Measurements from ENCODE around the gene XPO1. TPM values are rescaled to one million over a fixed set of nuclear protein-coding genes. Genes with fewer than 3 reads are reported as not detected.

The XPO1 gene
- total RNA-seq, 4 donors from 2014 or later, result 60.3 to 130 (median 78.0) TPM

DNA sequence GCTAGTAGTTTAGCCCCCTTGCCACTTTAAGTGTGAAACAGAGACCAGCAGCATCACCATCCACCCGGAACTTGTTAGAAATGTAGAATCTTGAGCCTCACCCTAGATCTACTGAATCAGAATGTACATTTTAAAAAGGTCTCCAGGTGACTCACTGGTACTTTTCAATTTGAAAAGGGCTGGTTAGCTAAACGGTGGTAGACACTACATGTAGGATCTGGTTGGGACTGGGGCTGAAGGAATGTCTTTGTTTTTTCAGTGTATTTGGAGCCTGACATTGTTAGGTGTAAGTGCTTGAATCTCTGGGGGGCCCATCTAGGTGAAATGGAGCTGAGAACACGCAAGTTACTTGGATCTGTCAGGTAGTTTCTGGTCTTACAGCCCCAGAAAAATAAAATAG, 44.0 kb upstream of the XPO1 start:
- no peak for DNase-seq
- Histone ChIP-seq H3K36me3 (no peaks in the 10 kb centered on the region), H3K9me3 (no peaks in the 10 kb centered on the region), H3K27me3 (no peaks in the 10 kb centered on the region), H3K4me3 (no peak overlapping the region), H3K4me1 (no peaks in the 10 kb centered on the region), H3K27ac (no peak overlapping the region)
- intact Hi-C loops (cut with DNase I; ENCODE audit: low total_unique reads) (no loop called here), in situ Hi-C loops (cut with MboI; ENCODE audit: low pct_ligation_motif_present in 1 of 4, low pct_unique_long_range_greater_than_20kb in 1 of 4, low sequenced_read_pairs in 3 of 4) (no loop called here)
- no peak for TF ChIP-seq POLR2A (IDR thresholded peaks at IDR 0.05)
- TF ChIP-seq, protein P1, sequence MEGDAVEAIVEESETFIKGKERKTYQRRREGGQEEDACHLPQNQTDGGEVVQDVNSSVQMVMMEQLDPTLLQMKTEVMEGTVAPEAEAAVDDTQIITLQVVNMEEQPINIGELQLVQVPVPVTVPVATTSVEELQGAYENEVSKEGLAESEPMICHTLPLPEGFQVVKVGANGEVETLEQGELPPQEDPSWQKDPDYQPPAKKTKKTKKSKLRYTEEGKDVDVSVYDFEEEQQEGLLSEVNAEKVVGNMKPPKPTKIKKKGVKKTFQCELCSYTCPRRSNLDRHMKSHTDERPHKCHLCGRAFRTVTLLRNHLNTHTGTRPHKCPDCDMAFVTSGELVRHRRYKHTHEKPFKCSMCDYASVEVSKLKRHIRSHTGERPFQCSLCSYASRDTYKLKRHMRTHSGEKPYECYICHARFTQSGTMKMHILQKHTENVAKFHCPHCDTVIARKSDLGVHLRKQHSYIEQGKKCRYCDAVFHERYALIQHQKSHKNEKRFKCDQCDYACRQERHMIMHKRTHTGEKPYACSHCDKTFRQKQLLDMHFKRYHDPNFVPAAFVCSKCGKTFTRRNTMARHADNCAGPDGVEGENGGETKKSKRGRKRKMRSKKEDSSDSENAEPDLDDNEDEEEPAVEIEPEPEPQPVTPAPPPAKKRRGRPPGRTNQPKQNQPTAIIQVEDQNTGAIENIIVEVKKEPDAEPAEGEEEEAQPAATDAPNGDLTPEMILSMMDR (IDR thresholded peaks at IDR 0.05), result no peak
- no peak for TF ChIP-seq POLR2AphosphoS5 (IDR thresholded peaks at IDR 0.05)
- no peak for TF ChIP-seq EP300 (IDR thresholded peaks at IDR 0.05; ENCODE audit: low read depth)
- WGBS, 2 donors (ENCODE audit: low coverage in 1 of 2), result 66 to 68% methylated on average over 2 to 3 of the region's 3 CpGs

DNA sequence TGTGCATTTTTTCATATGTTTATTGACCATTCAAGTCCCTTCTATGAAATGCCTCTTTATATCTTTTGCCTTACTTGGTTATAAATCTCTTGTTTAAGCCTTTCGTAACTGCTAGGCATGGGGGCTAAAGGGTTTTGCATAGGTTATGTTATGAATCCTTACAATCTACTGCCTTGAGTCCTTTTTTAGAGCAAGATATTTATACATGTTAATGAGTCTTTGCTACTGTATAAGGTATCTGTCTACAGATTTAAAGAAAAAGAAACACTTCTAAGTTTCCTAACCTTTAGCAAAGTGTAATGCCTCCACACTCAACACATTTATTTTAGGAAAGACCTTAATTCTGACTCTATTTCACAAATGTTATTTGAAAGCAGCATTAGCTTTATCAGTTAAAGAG, 43.6 kb upstream of the XPO1 start:
- H3K27ac ChIP-seq, result no peak overlapping the region
- H3K36me3 ChIP-seq, result no peaks in the 10 kb centered on the region
- DNase-seq, result no peak
- in situ Hi-C loops (cut with MboI; ENCODE audit: low pct_ligation_motif_present in 1 of 4, low pct_unique_long_range_greater_than_20kb in 1 of 4, low sequenced_read_pairs in 3 of 4), result no loop called here
- TF ChIP-seq POLR2A (IDR thresholded peaks at IDR 0.05), result no peak
- no peak for TF ChIP-seq EP300 (IDR thresholded peaks at IDR 0.05; ENCODE audit: low read depth)
- TF ChIP-seq POLR2AphosphoS5 (IDR thresholded peaks at IDR 0.05), result no peak
- TF ChIP-seq, protein P1 (IDR thresholded peaks at IDR 0.05), result no peak
- H3K4me1 ChIP-seq, result no peaks in the 10 kb centered on the region
- intact Hi-C loops (cut with DNase I; ENCODE audit: low total_unique reads), result no loop called here
- no peak overlapping the region for H3K4me3 ChIP-seq
- WGBS, 2 donors (ENCODE audit: low coverage in 1 of 2), result 90 to 100% methylated on average over 1 of the region's 1 CpG
- no peaks in the 10 kb centered on the region for H3K27me3 ChIP-seq
- no peaks in the 10 kb centered on the region for H3K9me3 ChIP-seq

DNA sequence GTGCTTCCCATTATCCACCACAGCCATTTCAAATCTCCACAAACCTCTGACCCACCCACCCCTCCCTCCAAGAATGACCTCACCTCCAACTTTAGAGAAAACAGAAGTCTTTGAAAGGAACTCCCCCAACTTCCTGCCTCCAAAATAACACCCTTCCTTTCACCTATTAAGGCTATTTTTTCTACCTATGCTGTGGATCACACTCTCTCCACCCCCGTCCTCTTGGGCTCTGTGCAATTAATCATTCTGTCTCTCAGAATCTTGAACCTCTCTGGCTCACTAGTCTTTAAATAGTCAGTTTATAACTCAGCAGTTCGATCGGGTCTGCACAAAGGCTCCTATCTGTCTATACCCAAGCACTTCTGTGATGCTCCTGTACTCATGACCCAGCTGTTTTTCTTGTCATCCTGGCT, 37.3 kb upstream of the XPO1 start:
- Histone ChIP-seq H3K4me3 (no peak overlapping the region), H3K4me1 (no peaks in the 10 kb centered on the region), H3K9me3 (no peaks in the 10 kb centered on the region), H3K36me3 (no peaks in the 10 kb centered on the region), H3K27ac (no peak overlapping the region), H3K27me3 (no peaks in the 10 kb centered on the region)
- TF ChIP-seq EP300 (IDR thresholded peaks at IDR 0.05; ENCODE audit: low read depth) (no peak), POLR2A (IDR thresholded peaks at IDR 0.05) (no peak), POLR2AphosphoS5 (IDR thresholded peaks at IDR 0.05) (no peak)
- TF ChIP-seq, protein P1 (IDR thresholded peaks at IDR 0.05), result no peak
- DNase-seq, result no peak
- WGBS, 2 donors (ENCODE audit: low coverage in 1 of 2), result 55 to 72% methylated on average over 3 of the region's 3 CpGs
- intact Hi-C loops (cut with DNase I; ENCODE audit: low total_unique reads), result no loop called here
- in situ Hi-C loops (cut with MboI; ENCODE audit: low pct_ligation_motif_present in 1 of 4, low pct_unique_long_range_greater_than_20kb in 1 of 4, low sequenced_read_pairs in 3 of 4), result no loop called here

DNA sequence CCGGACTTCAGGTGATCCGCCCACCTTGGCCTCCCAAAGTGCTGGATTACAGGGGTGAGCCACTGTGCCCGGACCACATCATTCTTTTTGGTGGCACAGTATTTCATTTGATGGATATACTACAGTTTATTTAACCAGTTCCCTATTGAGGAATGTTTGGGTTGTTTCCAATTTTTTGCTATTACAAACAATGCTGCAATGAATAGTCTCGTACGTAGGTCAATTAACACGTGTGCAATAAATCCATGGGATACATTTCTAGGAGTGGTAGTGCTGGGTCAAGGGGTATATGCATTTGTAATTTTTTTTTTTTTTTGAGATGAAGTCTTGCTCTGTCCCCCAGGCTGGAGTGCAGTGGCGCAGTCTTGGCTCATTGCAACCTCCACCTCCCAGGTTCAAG, 28.4 kb upstream of the XPO1 start:
- intact Hi-C loops (cut with DNase I; ENCODE audit: low total_unique reads), result no loop called here
- no peak for DNase-seq
- TF ChIP-seq, protein P1 (IDR thresholded peaks at IDR 0.05), result no peak
- TF ChIP-seq POLR2AphosphoS5 (IDR thresholded peaks at IDR 0.05), result no peak
- TF ChIP-seq POLR2A (IDR thresholded peaks at IDR 0.05), result no peak
- TF ChIP-seq EP300 (IDR thresholded peaks at IDR 0.05; ENCODE audit: low read depth), result no peak

More for the DNA sequence above, 28.4 kb upstream of the XPO1 start:
- H3K4me3 ChIP-seq, result no peak overlapping the region
- no peaks in the 10 kb centered on the region for H3K9me3 ChIP-seq
- H3K4me1 ChIP-seq, result no peaks in the 10 kb centered on the region
- H3K27ac ChIP-seq, result no peak overlapping the region
- in situ Hi-C loops (cut with MboI; ENCODE audit: low pct_ligation_motif_present in 1 of 4, low pct_unique_long_range_greater_than_20kb in 1 of 4, low sequenced_read_pairs in 3 of 4), result no loop called here
- no peaks in the 10 kb centered on the region for H3K27me3 ChIP-seq
- no peaks in the 10 kb centered on the region for H3K36me3 ChIP-seq
- 54 to 73% methylated on average over 6 to 7 of the region's 7 CpGs for WGBS, 2 donors (ENCODE audit: low coverage in 1 of 2)

Data from transverse colon (tissue), 4 donors.